Measurements from ENCODE around the gene COQ2. TPM values are rescaled to one million over a fixed set of nuclear protein-coding genes. Genes with fewer than 3 reads are reported as not detected.

Gene COQ2
- total and polyA plus RNA-seq, 9 donors = 8.4 to 18.1 (median 9.5) TPM

DNA sequence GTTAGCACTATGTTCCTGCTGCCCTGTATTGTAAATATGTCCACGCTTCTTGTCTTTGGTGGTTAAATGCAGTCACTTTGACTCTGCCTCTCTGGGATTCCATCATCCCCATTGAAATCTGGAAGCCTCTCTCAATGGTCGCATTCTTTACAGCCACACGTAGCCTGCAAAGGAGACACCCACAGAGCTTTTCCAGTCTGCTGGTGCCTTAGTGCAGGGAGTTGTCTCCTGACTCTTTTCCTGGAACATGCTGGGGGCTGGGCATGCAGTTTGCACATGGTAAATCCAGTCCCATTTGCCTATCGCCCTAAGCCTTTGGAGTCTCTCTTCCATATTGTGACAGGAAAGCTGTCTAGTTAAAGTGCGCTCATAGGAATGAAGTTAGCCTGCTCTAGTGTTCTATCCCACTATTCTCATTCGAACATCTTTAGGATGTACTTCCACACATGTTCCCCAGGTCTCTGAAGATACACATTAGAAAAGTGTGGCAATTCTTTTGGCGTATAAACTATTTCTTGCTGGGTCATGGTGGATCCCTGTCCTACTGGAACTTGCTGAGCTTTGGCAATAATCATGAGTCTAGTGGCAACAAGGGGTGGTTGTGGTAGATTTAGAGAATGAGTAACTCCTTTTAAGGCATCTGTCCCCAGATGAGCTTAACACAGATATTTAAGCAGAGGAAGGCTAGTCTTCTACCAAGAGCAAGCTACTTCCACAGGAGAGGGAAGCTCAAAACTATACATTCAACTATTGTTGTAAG, 33.7 kb downstream of the COQ2 start:
- H3K36me3 ChIP-seq = no peaks in the 10 kb centered on the region
- 89 to 91% (median 90%) methylated on average over 7 of the region's 7 CpGs for WGBS, 3 donors
- H3K27ac ChIP-seq = no peak overlapping the region
- H3K4me3 ChIP-seq = no peak overlapping the region
- H3K4me1 ChIP-seq (ENCODE audit: insufficient read depth) = no peaks in the 10 kb centered on the region
- intact Hi-C loops (cut with DNase I) = no loop called here
- TF ChIP-seq, protein P1, sequence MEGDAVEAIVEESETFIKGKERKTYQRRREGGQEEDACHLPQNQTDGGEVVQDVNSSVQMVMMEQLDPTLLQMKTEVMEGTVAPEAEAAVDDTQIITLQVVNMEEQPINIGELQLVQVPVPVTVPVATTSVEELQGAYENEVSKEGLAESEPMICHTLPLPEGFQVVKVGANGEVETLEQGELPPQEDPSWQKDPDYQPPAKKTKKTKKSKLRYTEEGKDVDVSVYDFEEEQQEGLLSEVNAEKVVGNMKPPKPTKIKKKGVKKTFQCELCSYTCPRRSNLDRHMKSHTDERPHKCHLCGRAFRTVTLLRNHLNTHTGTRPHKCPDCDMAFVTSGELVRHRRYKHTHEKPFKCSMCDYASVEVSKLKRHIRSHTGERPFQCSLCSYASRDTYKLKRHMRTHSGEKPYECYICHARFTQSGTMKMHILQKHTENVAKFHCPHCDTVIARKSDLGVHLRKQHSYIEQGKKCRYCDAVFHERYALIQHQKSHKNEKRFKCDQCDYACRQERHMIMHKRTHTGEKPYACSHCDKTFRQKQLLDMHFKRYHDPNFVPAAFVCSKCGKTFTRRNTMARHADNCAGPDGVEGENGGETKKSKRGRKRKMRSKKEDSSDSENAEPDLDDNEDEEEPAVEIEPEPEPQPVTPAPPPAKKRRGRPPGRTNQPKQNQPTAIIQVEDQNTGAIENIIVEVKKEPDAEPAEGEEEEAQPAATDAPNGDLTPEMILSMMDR (IDR thresholded peaks at IDR 0.05) = no peak
- TF ChIP-seq EP300 (IDR thresholded peaks at IDR 0.05) (no peak), POLR2A (IDR thresholded peaks at IDR 0.05) (no peak)
- DNase-seq = no peak
- no peaks in the 10 kb centered on the region for H3K27me3 ChIP-seq
- H3K9me3 ChIP-seq = no peaks in the 10 kb centered on the region

DNA sequence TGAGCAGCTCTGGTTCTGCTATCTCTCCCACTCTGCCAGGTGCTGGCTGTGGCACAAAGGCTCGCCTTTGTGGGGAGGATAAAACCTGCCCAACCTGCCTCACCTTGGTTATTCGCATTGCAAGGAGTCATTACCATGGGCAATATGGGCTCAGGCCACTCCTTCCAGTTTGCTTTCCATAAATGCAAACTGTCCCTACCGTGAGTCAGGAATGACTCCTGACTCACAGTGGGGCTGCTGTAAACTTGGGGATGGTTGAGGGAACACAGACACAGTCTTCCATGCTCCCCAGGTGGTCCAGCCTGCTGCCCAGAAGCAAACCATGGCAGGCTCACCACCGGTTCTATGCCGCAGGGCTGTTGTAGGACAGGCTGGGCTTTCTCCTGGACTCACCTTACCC, 36.1 kb downstream of the COQ2 start:
- Histone ChIP-seq H3K4me3 (no peak overlapping the region), H3K27me3 (no peaks in the 10 kb centered on the region), H3K9me3 (no peaks in the 10 kb centered on the region), H3K27ac (no peak overlapping the region), H3K4me1 (ENCODE audit: insufficient read depth) (no peaks in the 10 kb centered on the region), H3K36me3 (no peaks in the 10 kb centered on the region)
- intact Hi-C loops (cut with DNase I) = no loop called here
- 87 to 89% (median 89%) methylated on average over 5 of the region's 5 CpGs for WGBS, 3 donors
- DNase-seq = no peak
- no peak for TF ChIP-seq POLR2A (IDR thresholded peaks at IDR 0.05)
- TF ChIP-seq, protein P1 (IDR thresholded peaks at IDR 0.05) = no peak

DNA sequence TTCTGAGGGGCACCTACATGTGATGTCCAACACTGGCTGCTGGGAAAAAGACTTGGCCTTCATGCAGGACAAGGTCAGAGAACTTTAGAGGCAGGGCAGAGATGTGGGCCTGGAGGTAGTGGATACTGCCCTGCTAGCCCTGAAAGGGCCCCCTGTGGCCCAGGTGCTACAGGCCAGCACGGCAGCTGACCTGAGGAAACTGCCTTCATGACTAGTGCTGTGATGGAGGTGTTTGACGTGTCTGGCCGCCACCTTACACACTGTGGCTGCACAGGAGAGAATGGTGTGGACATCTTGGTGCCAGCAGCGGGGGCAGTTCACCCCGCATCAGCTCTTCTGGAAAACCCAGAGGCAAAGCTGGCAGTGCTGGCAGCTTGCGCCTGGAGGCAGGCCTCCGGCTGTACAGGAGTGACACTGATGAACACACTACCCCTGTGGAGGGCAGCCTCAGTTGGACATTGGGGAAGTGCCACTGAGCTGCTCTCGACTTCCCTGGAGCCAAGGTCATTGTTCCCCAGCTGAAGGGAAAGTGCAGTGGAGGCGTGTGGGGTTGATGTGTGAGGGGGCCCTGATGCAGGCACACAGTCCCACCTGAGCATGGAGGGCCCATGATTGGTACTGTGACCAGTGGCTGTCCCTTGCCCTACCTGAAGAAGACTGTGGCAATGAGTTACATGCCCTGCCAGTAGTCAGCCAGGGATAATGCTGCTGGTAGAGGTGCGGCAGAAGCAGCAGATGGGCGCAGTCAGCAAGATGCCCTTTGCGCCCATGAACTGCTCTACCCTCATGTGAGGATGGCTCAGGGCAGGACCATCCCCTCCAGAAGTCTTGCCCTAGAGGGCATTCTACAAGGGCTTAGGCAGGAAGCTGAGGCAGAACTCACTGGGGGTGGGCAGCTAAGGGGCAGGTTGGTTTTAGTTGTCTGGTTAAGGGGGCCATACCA, 36.9 kb downstream of the COQ2 start:
- TF ChIP-seq POLR2A (IDR thresholded peaks at IDR 0.05) (no peak), EP300 (IDR thresholded peaks at IDR 0.05) (no peak)
- TF ChIP-seq, protein P1 (IDR thresholded peaks at IDR 0.05) = no peak
- DNase-seq = no peak
- H3K27ac ChIP-seq = no peak overlapping the region
- H3K4me3 ChIP-seq = no peak overlapping the region
- H3K4me1 ChIP-seq (ENCODE audit: insufficient read depth) = no peaks in the 10 kb centered on the region
- no peaks in the 10 kb centered on the region for H3K9me3 ChIP-seq
- no peaks in the 10 kb centered on the region for H3K36me3 ChIP-seq
- 88 to 92% (median 89%) methylated on average over 12 of the region's 12 CpGs for WGBS, 3 donors
- H3K27me3 ChIP-seq = no peaks in the 10 kb centered on the region
- intact Hi-C loops (cut with DNase I) = no loop called here

DNA sequence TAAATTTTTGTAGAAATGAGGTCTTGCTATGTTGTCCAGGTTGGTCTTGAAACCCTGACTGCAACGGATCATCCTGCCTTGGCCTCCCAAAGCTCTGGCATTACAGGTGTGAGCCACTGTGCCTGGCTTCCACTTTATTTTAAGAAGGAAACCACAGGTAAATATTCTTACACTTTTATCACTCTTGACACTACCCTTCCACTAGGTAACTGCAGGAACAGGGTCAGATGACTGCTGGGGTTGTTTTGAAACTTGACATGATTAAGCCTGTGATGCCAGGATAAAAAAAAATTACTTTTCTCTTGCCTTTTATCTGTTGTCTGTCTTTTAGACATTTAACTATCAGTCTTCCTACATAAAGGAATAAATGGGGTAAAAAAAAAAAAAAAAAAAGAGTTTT, 43.5 kb downstream of the COQ2 start:
- Histone ChIP-seq H3K27ac (no peak overlapping the region), H3K36me3 (no peaks in the 10 kb centered on the region), H3K27me3 (no peaks in the 10 kb centered on the region), H3K4me1 (ENCODE audit: insufficient read depth) (no peaks in the 10 kb centered on the region), H3K4me3 (no peak overlapping the region), H3K9me3 (no peaks in the 10 kb centered on the region)
- intact Hi-C loops (cut with DNase I) = no loop called here
- 93 to 100% (median 98%) methylated on average over 1 of the region's 1 CpG for WGBS, 3 donors
- TF ChIP-seq, protein P1 (IDR thresholded peaks at IDR 0.05) = no peak
- TF ChIP-seq POLR2A (IDR thresholded peaks at IDR 0.05) (no peak), EP300 (IDR thresholded peaks at IDR 0.05) (no peak)
- DNase-seq = no peak

Data from ovary (tissue), 9 donors.